Stimulated activated CD4-positive, alpha-beta T cell treated with anti-CD3 and anti-CD28 coated beads, Interleukin-12 subunit alpha, Interleukin-12 subunit beta, amount 100 ng/mL, for 4 hours (primary cell): ENCODE data around the gene FAM50B.
A peak's percentile ranks its signal among the peaks of the same experiment; 100 is the strongest.

Experiments used
- DNase-seq: peaks from one replicate; pipeline ENCODE4 v3.0.0-alpha.2; 2020

Gene FAM50B

GRCh38 chr6:3820563-3820962 is 28.6 kb upstream of the FAM50B start:
- no peak for DNase-seq

GRCh38 chr6:3822747-3823445 is 26.3 kb upstream of the FAM50B start:
- DNase-seq: no peak

GRCh38 chr6:3823671-3824070 is 25.5 kb upstream of the FAM50B start:
- no peak for DNase-seq

GRCh38 chr6:3825331-3825831 is 23.8 kb upstream of the FAM50B start:
- no peak for DNase-seq

- DNase-seq: no peak
These were observed 23.2 kb upstream of the FAM50B start for GRCh38 chr6:3825851-3826581.

GRCh38 chr6:3829285-3829684 is 19.9 kb upstream of the FAM50B start:
- DNase-seq: no peak

- no peak for DNase-seq
These were observed 18.4 kb upstream of the FAM50B start for GRCh38 chr6:3830806-3831205.

GRCh38 chr6:3831761-3832530 is 17.2 kb upstream of the FAM50B start:
- DNase-seq: no peak

- DNase-seq: no peak
These were observed 14.0 kb upstream of the FAM50B start for GRCh38 chr6:3835055-3835731.

GRCh38 chr6:3835785-3836184 is 13.4 kb upstream of the FAM50B start:
- no peak for DNase-seq

- no peak for DNase-seq
These were observed 12.6 kb upstream of the FAM50B start for GRCh38 chr6:3836566-3836965.

GRCh38 chr6:3837781-3838180 is 11.4 kb upstream of the FAM50B start:
- DNase-seq: no peak

GRCh38 chr6:3838992-3839867 is 9.9 kb upstream of the FAM50B start:
- no peak for DNase-seq

- no peak for DNase-seq
These were observed 8.1 kb upstream of the FAM50B start for GRCh38 chr6:3841066-3841454.

- DNase-seq: no peak
These were observed 7.2 kb upstream of the FAM50B start for GRCh38 chr6:3841711-3842565.

GRCh38 chr6:3843379-3844096 is 5.6 kb upstream of the FAM50B start:
- no peak for DNase-seq

GRCh38 chr6:3844097-3844463 is 5.1 kb upstream of the FAM50B start:
- no peak for DNase-seq

- no peak for DNase-seq
These were observed 1.7 kb upstream of the FAM50B start for GRCh38 chr6:3847521-3847920.

- no peak for DNase-seq
These were observed 793 bp upstream of the FAM50B start for GRCh38 chr6:3848380-3848779.

GRCh38 chr6:3849681-3850450 is 693 bp downstream of the FAM50B start:
- peak; percentile 10 for DNase-seq
